ENCODE measurements around the gene CYP46A1. TPM values are rescaled to one million over a fixed set of nuclear protein-coding genes. Genes with fewer than 3 reads are reported as not detected.

Gene CYP46A1
- total and polyA plus RNA-seq, 2 donors (not counting 1 experiment from before 2014, with no cell fraction given) = 0.27 to 0.28 TPM

DNA sequence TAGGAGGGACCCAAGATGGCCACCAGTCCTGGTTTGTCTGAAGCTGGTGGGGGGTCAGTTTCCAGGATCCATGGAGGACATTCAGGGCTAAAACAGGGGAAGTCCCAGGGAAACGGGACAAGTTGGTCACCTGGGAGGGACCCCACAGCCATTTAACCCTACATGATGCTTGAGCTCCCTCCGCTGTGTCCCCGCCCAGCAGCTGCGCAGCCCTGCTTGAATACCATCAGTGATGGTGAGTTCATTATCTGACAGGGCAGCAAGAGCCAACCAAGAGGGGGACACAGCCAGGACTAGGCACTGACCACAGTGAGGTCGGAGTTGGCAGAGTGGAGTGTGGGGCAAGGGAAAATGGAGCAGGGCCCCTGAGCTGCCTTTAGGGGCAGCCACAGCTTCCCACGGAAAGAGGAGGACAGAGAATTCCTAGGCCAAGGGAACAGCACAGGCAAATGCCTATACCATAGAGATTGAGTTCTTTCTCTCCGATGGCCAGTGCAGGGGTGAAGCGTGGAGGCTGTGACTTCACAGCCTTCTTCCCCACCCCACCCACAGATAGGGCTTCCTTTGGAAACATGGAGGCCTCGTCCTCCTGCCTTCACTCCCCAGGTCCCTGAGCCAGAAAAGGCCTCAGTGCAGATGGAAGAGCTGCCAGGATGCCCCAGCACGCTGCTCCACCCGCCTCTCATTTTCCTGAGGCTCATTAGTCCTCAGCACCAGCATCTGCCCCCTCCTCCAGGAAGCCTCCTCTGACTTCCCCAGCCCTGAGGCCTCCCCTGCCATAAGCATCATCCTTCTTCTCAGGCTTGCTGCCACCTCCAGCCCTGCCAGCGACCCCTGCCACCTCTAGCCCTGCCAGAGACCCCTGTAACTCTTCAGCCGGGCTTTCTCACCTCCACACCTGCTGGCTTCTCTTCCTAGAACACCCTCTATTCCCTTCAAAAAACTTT is 51.4 kb downstream of the CYP46A1 start:
- no peak overlapping the region for H3K9ac ChIP-seq (ENCODE audit: low read length)
- Mint-ChIP-seq H3K27ac (no peak overlapping the region), H3K4me3 (no peak overlapping the region), H3K27me3 (peaks cover 47% of the 10 kb centered on the region), H3K4me1 (peaks cover 5% of the 10 kb centered on the region), H3K9me3 (ENCODE audit: insufficient read depth) (no peaks in the 10 kb centered on the region)
- POLR2A ChIA-PET = no interaction called here
- ATAC-seq (ENCODE audit: low read depth) (no peak), DNase-seq (no peak)
- no peak overlapping the region for H3K27ac ChIP-seq (ENCODE audit: low read length in 2 of 2)
- CTCF ChIA-PET = no interaction called here
- no peaks in the 10 kb centered on the region for H3K79me2 ChIP-seq (ENCODE audit: control insufficient read depth, insufficient read depth, low read length)
- no peak overlapping the region for H2AFZ ChIP-seq (ENCODE audit: insufficient read depth, low read depth, low read length, poor library complexity, severe bottlenecking)
- 90% methylated on average over 12 of the region's 13 CpGs for whole genome bisulfite sequencing (ENCODE audit: insufficient coverage)
- H3K4me1 ChIP-seq (ENCODE audit: control insufficient read depth in 2 of 2, insufficient read depth in 2 of 2, low read length in 2 of 2) = no peaks in the 10 kb centered on the region
- intact Hi-C loops (cut with micrococcal nuclease) = no loop called here
- TF ChIP-seq EZH2 (IDR thresholded peaks at IDR 0.05; ENCODE audit: borderline replicate concordance, insufficient read depth, low read depth, low read length, poor library complexity, severe bottlenecking) = no peak
- no peak for TF ChIP-seq CTCF (IDR thresholded peaks at IDR 0.05)
- no peaks in the 10 kb centered on the region for H3K9me3 ChIP-seq (ENCODE audit: control extremely low read depth in 1 of 3, control insufficient read depth in 2 of 3, insufficient read depth in 1 of 3, low read length in 2 of 3)
- no peaks in the 10 kb centered on the region for H3K36me3 ChIP-seq (replicated peaks in 1 of 2; ENCODE audit: control extremely low read depth in 1 of 2, control insufficient read depth in 1 of 2, extremely low read depth in 1 of 2, insufficient read depth in 2 of 2, low read length in 1 of 2)
- H3K4me3 ChIP-seq (ENCODE audit: control extremely low read depth in 1 of 5, extremely low read depth in 1 of 5, insufficient read depth in 1 of 5, low read depth in 2 of 5, low read length in 4 of 5) = no peak overlapping the region
- H3K27me3 ChIP-seq (replicated peaks in 1 of 4; ENCODE audit: control extremely low read depth in 1 of 4, control insufficient read depth in 3 of 4, insufficient read depth in 4 of 4, low read length in 3 of 4) = peaks cover 0 to 36% (median 7%) of the 10 kb centered on the region in 4 experiments
- H4K20me1 ChIP-seq (ENCODE audit: control insufficient read depth, insufficient read depth, low read length, poor library complexity, severe bottlenecking) = no peaks in the 10 kb centered on the region
- H3K4me2 ChIP-seq (replicated peaks; ENCODE audit: low read depth, low read length, poor library complexity, severe bottlenecking) = no peak overlapping the region

All from B cell (primary cell).